K562 (cell line): ENCODE data around the gene ACTN4. TPM values are rescaled to one million over a fixed set of nuclear protein-coding genes. Genes with fewer than 3 reads are reported as not detected.

Experiments used
- ATAC-seq: fragments of 200-7000 bp; cut with Tn5 transposase; 3 replicates; pipeline ENCODE4 v1.9.1; 2020; ENCODE audit warnings: moderate library complexity
- BruUV-seq: library from RNA; stranded (reverse); fragments of 400-500 nt; replicated peaks from 2 replicates; lab custom pipeline; 2021; lab: Mats Ljungman, UMichigan
- CTCF ChIA-PET: fragments of 300-600 bp; formaldehyde crosslinking; extraction: SDS; loops from one replicate; lab custom pipeline; 2021; ENCODE audit warnings: low intra/inter-chr PET ratio; lab: Yijun Ruan, JAX
- POLR2A ChIA-PET: fragments of 300-600, 350-650 bp; sonication (Branson Sonifier 250); formaldehyde crosslinking; extraction: SDS; loops from one replicate; lab custom pipeline; 2021; ENCODE audit warnings: antibody characterized with exemption, inconsistent platforms; lab: Yijun Ruan, JAX
- DNase-seq, 4 experiments: peaks; one replicate each; pipeline versions ENCODE4 v3.0.0 to v3.0.0-alpha.2; 2011 to 2018; ENCODE audit warnings: low spot score in 3 of 4, mixed read lengths in 3 of 4; ENCODE audit errors: extremely low read depth in 1 of 4
- FAIRE-seq: peaks from 2 replicates; lab custom pipeline; 2011; peaks lifted over from hg19 to GRCh38; lab: Jason Lieb, UNC
- H2AFZ ChIP-seq: 2 replicates; pipeline ENCODE4 v1.6.0; 2011; ENCODE audit warnings: low read depth, low read length, control low read depth, inconsistent platforms
- H3K27ac ChIP-seq: fragments of 200-600 bp; 3 replicates; pipeline ENCODE4 v1.8.0; 2011; ENCODE audit warnings: low read depth, mild to moderate bottlenecking, control low read depth, inconsistent platforms, low read length, moderate library complexity, mixed read lengths; ENCODE audit errors: extremely low read depth
- H3K27me3 ChIP-seq, 2 experiments: fragments of 300-600 bp in 1 of 2; 2 replicates in 1 of 2; 3 replicates in 1 of 2; pipeline versions ENCODE4 v1.6.0 to v1.8.0; 2011; ENCODE audit warnings: inconsistent platforms in 2 of 2, low read length in 2 of 2, mild to moderate bottlenecking in 1 of 2, mixed read lengths in 1 of 2, moderate library complexity in 1 of 2; ENCODE audit not compliant: control insufficient read depth in 2 of 2, insufficient read depth in 2 of 2
- H3K36me3 ChIP-seq: fragments of 300-600 bp; 3 replicates; pipeline ENCODE4 v1.8.0; 2011; ENCODE audit warnings: mild to moderate bottlenecking, low read length, inconsistent platforms; ENCODE audit not compliant: control insufficient read depth, insufficient read depth
- H3K4me1 ChIP-seq, 2 experiments: fragments of 200-600 bp in 1 of 2; replicated peaks in 1 of 2; 2 replicates in 1 of 2; 3 replicates in 1 of 2; pipeline versions ENCODE4 v1.5.1 to v1.8.0; 2011; ENCODE audit warnings: inconsistent platforms in 2 of 2, low read length in 2 of 2, mild to moderate bottlenecking in 1 of 2, mixed read lengths in 1 of 2, moderate library complexity in 1 of 2; ENCODE audit not compliant: control insufficient read depth in 2 of 2, insufficient read depth in 2 of 2
- H3K4me2 ChIP-seq: 2 replicates; pipeline ENCODE4 v1.6.1; 2011; ENCODE audit warnings: low read length, control low read depth, inconsistent platforms, mixed read lengths; ENCODE audit not compliant: insufficient read depth
- H3K4me3 ChIP-seq: fragments of 200-600 bp; sonication (generic), shearing (Covaris generic); 2 replicates; pipeline ENCODE4 v1.5.1; 2016; ENCODE audit warnings: control low read depth, inconsistent platforms
- H3K79me2 ChIP-seq: fragments of 200-600 bp; 3 replicates; pipeline ENCODE4 v1.8.0; 2011; ENCODE audit warnings: low read length, inconsistent platforms; ENCODE audit not compliant: control insufficient read depth, insufficient read depth
- H3K9ac ChIP-seq, 2 experiments: 2 replicates each; pipeline versions ENCODE4 v1.6.0 to v1.6.1; 2011; ENCODE audit warnings: low read depth in 2 of 2, low read length in 2 of 2, control low read depth in 1 of 2, inconsistent platforms in 1 of 2, mild to moderate bottlenecking in 1 of 2, mixed read lengths in 1 of 2; ENCODE audit not compliant: insufficient read depth in 1 of 2
- H3K9me1 ChIP-seq: one replicate; pipeline ENCODE4 v1.6.0; 2011; ENCODE audit warnings: inconsistent platforms, mild to moderate bottlenecking, low read length, moderate library complexity; ENCODE audit not compliant: control insufficient read depth, insufficient read depth
- H3K9me3 ChIP-seq: replicated peaks from 2 replicates; pipeline ENCODE4 v1.5.1; 2011; ENCODE audit warnings: low read depth, low read length, inconsistent platforms; ENCODE audit not compliant: control insufficient read depth, insufficient read depth
- H4K20me1 ChIP-seq: replicated peaks from 2 replicates; pipeline ENCODE4 v1.6.1; 2011; ENCODE audit warnings: low read length, inconsistent platforms, mixed read lengths; ENCODE audit not compliant: control insufficient read depth, insufficient read depth
- DPF2 ChIP-seq: fragments of 450-650 bp; IDR thresholded peaks from 2 replicates; pipeline ENCODE4 v1.6.1; 2016
- JUND ChIP-seq, 2 experiments: IDR thresholded peaks; 2 replicates in 1 of 2; 3 replicates in 1 of 2; pipeline ENCODE4 v1.6.1; 2011; ENCODE audit warnings: borderline replicate concordance in 2 of 2, low read depth in 2 of 2, low read length in 2 of 2, improper control_type of control experiment in 1 of 2, missing biosample characterization in 1 of 2, missing genetic modification characterization in 1 of 2, missing genetic modification reagents in 1 of 2
- MTA1 ChIP-seq: fragments of 450-650 bp; IDR thresholded peaks from 2 replicates; pipeline ENCODE4 v1.6.1; 2017; ENCODE audit warnings: borderline replicate concordance
- POLR2A ChIP-seq: fragments of 450-650 bp; conservative IDR thresholded peaks from 2 replicates; pipeline ENCODE4 v1.6.1; 2016
- POLR2AphosphoS5 ChIP-seq: IDR thresholded peaks from 2 replicates; pipeline ENCODE4 v1.6.1; 2011; ENCODE audit warnings: mild to moderate bottlenecking, low read depth, low read length, moderate library complexity; ENCODE audit not compliant: control insufficient read depth, insufficient read depth
- PTBP1 ChIP-seq: fragments of 200-400 bp; formaldehyde crosslinking; IDR thresholded peaks from 2 replicates; pipeline ENCODE4 v1.6.1; 2017; ENCODE audit warnings: low read depth, low read length
- RBFOX2 ChIP-seq: fragments of 200-400 bp; formaldehyde crosslinking; IDR thresholded peaks from 2 replicates; pipeline ENCODE4 v1.6.1; 2017; ENCODE audit warnings: low read depth, mild to moderate bottlenecking, low read length, moderate library complexity
- SAFB2 ChIP-seq: fragments of 200-400 bp; formaldehyde crosslinking; IDR thresholded peaks from 2 replicates; pipeline ENCODE4 v1.6.1; 2018; ENCODE audit warnings: borderline replicate concordance, low read length, low read depth, moderate library complexity; ENCODE audit not compliant: severe bottlenecking
- SUPT5H ChIP-seq: fragments of 450-650 bp; IDR thresholded peaks from 2 replicates; pipeline ENCODE4 v1.6.1; 2016
- ZNF318 ChIP-seq, 2 experiments: fragments of 450-650 bp; IDR thresholded peaks; 2 replicates each; pipeline ENCODE4 v1.6.1; 2016; ENCODE audit warnings: mild to moderate bottlenecking in 2 of 2, borderline replicate concordance in 1 of 2, low read depth in 1 of 2, moderate library complexity in 1 of 2
- ZNF395 ChIP-seq: fragments of 200-800 bp; sonication (Bioruptor generic); IDR thresholded peaks from 2 replicates; pipeline ENCODE4 v1.6.1; 2017; ENCODE audit warnings: missing genetic modification characterization, missing compliant biosample characterization
- WGBS: fragments of 100-300 bp; shearing (Covaris generic); methylation state at CpG from one replicate; pipeline ENCODE4 v1.1.6; 2016; ENCODE audit warnings: low coverage, mixed read lengths; ENCODE audit not compliant: insufficient coverage; ENCODE audit errors: missing lambda C conversion rate; 5-methylcytosine and 5-hydroxymethylcytosine counted together
- in situ Hi-C: fragments of 300-500 bp; cut with MboI; formaldehyde crosslinking; loops from 4 replicates; pipeline ENCODE4 v1.15.0; 2018; ENCODE audit warnings: inconsistent platforms, mixed read lengths
- intact Hi-C: fragments of 100-400 bp; cut with micrococcal nuclease; formaldehyde crosslinking; loops from 2 replicates; pipeline ENCODE4 v1.14.2; 2022
- polyA plus RNA-seq, 8 experiments: library from polyadenylated mRNA; depleted of rRNA in 4 of 8; stranded (reverse) in 5 of 8; unstranded in 3 of 8; fragments of >200 nt; fragmentation: Nextera tagmentation in 2 of 8; fragmentation: Illumina TruSeq in 1 of 8; extraction: Ambion mirVana in 2 of 8; extraction: Trizol in 1 of 8; gene quantifications; 2 replicates each; pipeline versions ENCODE4 v1.2.1 to v1.2.3, GENCODE V29; 2011 to 2014; ENCODE audit warnings: inconsistent platforms in 1 of 8, missing spikeins in 1 of 8
- total RNA-seq, 7 experiments: library from RNA; depleted of rRNA in 6 of 7; stranded (reverse); fragments of >200 nt in 6 of 7; fragmentation: Illumina TruSeq in 2 of 7; extraction: Trizol in 2 of 7; gene quantifications; 2 replicates each; pipeline versions ENCODE4 v1.2.1 to v1.2.3, GENCODE V29; 2011 to 2021; ENCODE audit warnings: low replicate concordance in 1 of 7

The ACTN4 gene
- total and polyA plus RNA-seq, 9 of the 15 experiments (the other 6 are each of a cell fraction or from before 2014, with no cell fraction given) = 3.1 to 385 (median 125) TPM

DNA sequence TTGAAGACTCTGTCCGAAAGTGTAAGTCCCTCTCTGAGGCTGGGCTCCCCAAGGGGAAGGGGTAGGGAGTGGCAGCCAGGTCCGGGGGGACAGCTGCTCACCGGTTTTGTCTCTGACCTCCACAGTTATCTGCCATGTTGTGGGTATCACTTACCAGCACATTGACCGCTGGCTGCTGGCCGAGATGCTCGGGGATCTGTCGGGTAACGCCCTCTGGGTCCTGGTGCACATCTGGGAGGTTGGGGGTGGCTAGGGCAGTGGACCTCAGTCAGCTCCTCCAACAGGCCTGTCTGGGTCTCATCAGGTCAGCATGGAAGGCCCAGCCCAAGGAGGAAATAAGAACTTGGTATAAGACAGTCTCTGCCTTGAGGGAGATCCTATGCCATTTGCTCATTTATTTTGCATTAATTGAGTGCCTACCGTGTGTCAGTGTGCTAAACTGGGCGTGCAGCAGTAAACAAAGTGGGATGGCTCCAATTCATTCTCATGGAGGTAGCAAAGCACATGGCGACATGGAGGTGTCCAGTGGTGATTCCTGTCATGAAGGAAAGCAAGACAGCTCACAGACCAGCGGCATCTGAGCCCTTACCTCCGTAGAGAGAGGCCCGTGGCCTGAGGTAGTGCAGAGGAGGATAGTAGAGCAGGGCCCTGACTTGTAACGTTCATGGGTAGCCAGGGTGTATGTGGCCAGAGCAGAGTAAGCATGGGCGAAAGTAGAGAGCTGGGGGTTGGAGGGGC, 14.8 kb upstream of the ACTN4 start:
- no peak for FAIRE-seq
- intact Hi-C loops = loop anchor here (10.0 kb wide), 1 partner anchor 118 kb away; no protein-coding TSS in a partner anchor
- in situ Hi-C loops = loop anchor here (5.0 kb wide), 1 partner anchor 230 kb away; the partner anchor contains the start of gene FAM98C
- no peak for TF ChIP-seq JUND (IDR thresholded peaks at IDR 0.05; ENCODE audit: borderline replicate concordance, low read depth, low read length)
- no peak for TF ChIP-seq JUND (tag; IDR thresholded peaks at IDR 0.05; ENCODE audit: borderline replicate concordance, low read depth, low read length)
- TF ChIP-seq ZNF318 (IDR thresholded peaks at IDR 0.05; ENCODE audit: borderline replicate concordance in 1 of 2, low read depth in 1 of 2) = no peak
- TF ChIP-seq RBFOX2 = peak; percentile 51
- no peak for TF ChIP-seq MTA1
- TF ChIP-seq PTBP1 = 0 out of 2 replicates have a peak, but pooled peaks have one; percentile 18
- peak; percentile 27; the same call in 1 of the 2 replicates for TF ChIP-seq SUPT5H
- TF ChIP-seq SAFB2 = no peak
- TF ChIP-seq POLR2A = peak; percentile 57; the same call in 1 of the 2 replicates
- TF ChIP-seq POLR2AphosphoS5 = 0 out of 2 replicates have a peak, but pooled peaks have one; percentile 18
- TF ChIP-seq DPF2 = no peak
- 0 out of 2 replicates have a peak, but pooled peaks have one; percentile 25 for TF ChIP-seq ZNF395 (CRISPR knock-in tag)

More for the DNA sequence above, 14.8 kb upstream of the ACTN4 start:
- H3K79me2 ChIP-seq = peaks cover 4% of the 10 kb centered on the region; the same call in 1 of the 3 replicates
- WGBS = 88% methylated on average over 16 of the region's 16 CpGs
- H2AFZ ChIP-seq = no peak overlapping the region
- H3K9me1 ChIP-seq = no peaks in the 10 kb centered on the region
- peaks cover 14 to 30% of the 10 kb centered on the region in 2 experiments; a peak in 4 of 5 replicates for H3K4me1 ChIP-seq
- no peaks in the 10 kb centered on the region for H3K27me3 ChIP-seq
- no peak for ATAC-seq
- no peak for DNase-seq
- H3K9me3 ChIP-seq = no peaks in the 10 kb centered on the region
- no peak overlapping the region for H3K9ac ChIP-seq
- no peak overlapping the region for H3K4me2 ChIP-seq
- H3K4me3 ChIP-seq = no peak overlapping the region
- no TSS peak for BruUV-seq
- POLR2A ChIA-PET = interaction anchor here (0.6 kb wide), 1 partner anchor 228 kb away, joined by 3 read pairs; no protein-coding TSS in a partner anchor
- CTCF ChIA-PET = interaction anchor here (0.6 to 0.7 kb wide), 2 partner anchors 119 to 173 kb away, joined by 3 to 4 read pairs; no protein-coding TSS in a partner anchor
- H3K36me3 ChIP-seq = peaks cover 82% of the 10 kb centered on the region
- no peaks in the 10 kb centered on the region for H4K20me1 ChIP-seq
- H3K27ac ChIP-seq = peak overlapping the region; percentile 0; the same call in 1 of the 3 replicates
